OCI-LY1 (cell line): ENCODE measurements around the gene ZNF827.

ENCODE experiments used
- CTCF ChIP-seq: fragments of 200-600 bp; sonication (generic), shearing (Covaris generic); IDR thresholded peaks from 2 replicates; pipeline ENCODE4 v1.5.1; 2017; ENCODE audit warnings: mild to moderate bottlenecking, antibody characterized with exemption, low read length, moderate library complexity, mixed read lengths
- EZH2 ChIP-seq: fragments of 200-600 bp; sonication (generic), shearing (Covaris generic); IDR thresholded peaks from 2 replicates; pipeline ENCODE4 v1.8.0; 2017; ENCODE audit warnings: borderline replicate concordance, mixed run types, mild to moderate bottlenecking, antibody characterized with exemption, low read length, moderate library complexity, mixed read lengths

DNA sequence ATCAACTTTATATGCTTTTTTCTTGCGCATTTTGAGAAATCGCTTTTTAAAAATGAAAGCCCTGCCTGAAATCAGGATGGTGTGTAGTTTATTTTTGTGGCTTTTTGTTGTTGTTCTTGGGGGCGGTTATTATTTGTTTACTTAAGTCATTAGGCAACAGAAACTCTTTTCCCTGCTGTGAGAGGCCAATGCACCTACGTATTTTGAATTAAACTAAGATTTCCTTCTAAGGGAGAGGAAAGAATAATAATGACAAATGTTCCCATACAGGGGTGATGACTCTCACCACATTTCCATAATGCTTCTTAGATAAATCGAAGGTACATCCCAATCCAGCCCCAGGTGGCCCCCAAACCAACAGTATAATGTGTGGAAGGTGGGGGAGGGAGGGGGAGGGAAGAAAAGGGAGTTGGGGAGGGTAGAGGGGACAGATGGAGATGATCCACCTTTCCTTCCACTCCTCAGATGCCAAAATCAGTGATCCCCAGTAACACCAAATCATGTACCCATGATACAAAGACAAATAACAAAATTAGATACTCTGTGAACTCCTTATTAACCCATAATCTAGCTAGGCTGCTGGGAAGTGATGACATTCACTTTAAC, 39.6 kb downstream of the ZNF827 start:
- TF ChIP-seq EZH2 = no peak
- no peak for TF ChIP-seq CTCF
